HG03095 (cell line): Measurements from ENCODE around the gene SCAMP4.

Source experiments
- ATAC-seq: cut with Tn5 transposase; IDR thresholded peaks from one replicate; pipeline ENCODE4 v1.9.1; 2021; ENCODE audit warnings: moderate library complexity; ENCODE audit not compliant: unreplicated experiment

SCAMP4 gene

DNA sequence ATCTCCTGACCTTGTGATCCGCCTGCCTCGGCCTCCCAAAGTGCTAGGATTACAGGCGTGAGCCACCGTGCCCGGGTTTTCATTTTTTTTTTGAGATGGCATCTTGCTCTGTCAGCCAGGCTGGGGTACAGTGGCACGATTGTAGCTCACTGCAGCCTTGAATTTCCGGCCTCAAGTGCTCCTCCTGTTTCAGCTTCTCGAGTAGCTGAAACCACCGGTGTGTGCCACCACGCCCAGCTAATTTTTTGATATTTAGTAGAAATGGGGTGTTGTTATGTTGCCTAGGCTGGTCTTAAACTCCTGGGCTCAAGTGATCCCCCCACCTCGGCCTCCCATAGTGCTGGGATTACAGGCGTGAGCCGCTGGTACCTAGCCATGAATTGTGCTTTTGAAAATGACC, 5.9 kb downstream of the SCAMP4 start:
- ATAC-seq = no peak

GRCh38 chr19:1911995-1912394, 6.8 kb downstream of the SCAMP4 start:
- ATAC-seq = no peak

DNA sequence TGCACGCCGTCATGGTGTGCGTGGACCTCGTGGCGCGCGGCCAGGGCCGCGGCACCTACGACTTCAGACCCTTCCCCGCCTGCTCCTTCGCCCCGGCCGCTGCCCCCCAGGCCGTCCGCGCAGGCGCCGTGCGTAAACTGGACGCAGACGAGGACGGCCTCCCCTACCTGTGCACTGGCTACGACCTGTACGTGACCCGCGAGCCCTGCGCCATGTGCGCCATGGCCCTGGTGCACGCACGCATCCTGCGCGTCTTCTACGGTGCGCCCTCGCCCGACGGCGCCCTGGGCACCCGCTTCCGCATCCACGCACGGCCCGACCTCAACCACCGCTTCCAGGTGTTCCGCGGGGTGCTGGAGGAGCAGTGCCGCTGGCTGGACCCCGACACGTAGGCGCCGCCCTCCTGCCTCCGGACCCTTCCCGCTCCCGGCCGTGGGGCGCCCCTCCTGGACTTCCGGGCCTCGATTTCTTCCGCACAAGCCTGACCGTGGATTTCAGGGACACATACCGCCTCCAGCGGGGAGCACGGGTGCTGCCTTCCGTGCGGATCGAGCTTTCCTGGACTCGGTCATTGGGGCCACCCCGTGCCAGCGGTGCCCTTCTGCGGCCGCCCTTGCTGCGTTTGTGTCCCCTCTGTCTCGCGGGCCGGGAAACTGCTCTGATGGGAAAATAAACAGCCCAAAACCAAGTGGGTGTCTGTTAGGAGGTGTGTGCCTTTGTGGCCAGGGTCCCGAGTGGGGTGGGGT, 7.7 kb downstream of the SCAMP4 start:
- ATAC-seq = no peak

DNA sequence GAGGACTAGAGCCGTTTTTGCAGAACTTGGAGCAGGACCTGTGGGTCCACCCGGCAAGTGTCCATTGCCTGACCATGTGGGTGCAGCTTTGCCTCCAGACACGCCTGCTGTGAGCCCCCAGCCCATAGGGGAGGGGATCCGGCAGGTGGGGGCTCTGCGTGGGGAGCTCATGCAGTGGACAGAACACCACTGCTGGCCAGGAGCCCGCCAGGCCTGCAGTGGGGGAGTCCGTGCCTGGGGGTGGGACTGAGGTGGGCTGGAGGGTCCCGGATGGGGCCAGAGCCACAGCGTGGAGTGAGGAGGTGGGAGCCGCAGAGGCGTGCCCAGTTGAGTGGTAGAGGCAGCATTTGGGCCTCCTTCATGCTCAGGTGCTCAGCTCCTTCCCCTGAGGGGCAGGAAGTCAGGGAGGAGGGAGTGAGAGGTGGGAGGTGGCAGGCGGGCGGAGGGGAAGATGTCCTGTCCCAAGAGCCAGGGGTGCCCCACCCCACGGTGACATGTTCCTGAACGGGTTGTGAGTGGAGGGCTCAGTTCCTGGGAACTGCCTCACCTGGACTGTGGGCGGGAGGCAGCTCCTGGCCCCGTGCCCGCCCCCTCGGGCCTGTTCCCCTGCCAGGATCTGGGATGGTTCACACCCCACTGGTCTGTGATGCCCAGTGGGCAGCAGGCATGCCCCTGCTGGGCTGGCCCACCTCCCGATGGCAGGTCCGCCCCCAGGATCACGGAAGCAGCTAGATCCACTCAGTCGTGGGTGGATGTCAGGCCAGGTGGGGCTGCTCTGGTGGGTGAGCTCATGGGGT, 8.8 kb downstream of the SCAMP4 start:
- no peak for ATAC-seq

DNA sequence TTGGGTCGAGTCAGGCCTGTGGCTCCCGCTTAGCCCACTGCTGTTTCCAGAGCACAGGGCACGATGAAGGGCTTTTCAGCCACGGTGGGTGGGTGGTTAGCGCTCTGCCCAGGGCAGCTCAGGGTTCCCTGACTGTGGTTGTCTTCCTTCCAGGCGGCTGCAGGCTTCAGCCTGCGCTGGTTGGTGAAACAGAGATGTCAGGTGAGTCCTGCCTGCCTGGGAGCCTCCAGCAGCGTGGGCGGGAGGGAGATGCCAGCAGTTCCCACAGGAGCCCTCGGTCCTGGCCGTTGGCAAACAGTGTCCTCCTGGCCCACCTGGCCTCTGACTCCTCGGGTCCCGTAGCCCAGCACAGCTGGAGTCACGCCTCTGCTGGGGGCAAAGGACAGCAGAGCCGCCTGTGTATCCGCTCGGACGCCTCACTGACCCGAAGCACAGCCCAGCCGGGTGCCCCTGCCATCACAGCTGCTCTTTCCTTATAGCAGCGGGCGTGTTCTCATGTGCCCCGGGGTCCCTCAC, 9.7 kb downstream of the SCAMP4 start:
- ATAC-seq = no peak

- no peak for ATAC-seq
These were observed 11.9 kb downstream of the SCAMP4 start for GRCh38 chr19:1917146-1917545.

DNA sequence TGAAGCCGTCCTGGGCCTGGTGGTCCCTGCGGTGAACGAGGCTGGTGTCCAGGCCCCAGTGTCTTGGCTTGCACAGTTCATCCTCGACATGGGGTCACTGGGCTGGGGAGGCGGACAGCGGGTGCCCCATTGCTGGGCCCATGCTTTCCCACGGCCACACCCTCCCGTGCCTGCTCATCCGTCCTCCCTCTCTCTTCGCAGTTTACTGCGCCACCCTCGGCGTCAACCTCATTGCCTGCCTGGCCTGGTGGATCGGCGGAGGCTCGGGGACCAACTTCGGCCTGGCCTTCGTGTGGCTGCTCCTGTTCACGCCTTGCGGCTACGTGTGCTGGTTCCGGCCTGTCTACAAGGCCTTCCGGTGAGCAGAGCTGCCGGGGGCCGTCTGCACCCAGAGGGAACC, 12.7 kb downstream of the SCAMP4 start:
- ATAC-seq = no peak

- no peak for ATAC-seq
These were observed 13.8 kb downstream of the SCAMP4 start for GRCh38 chr19:1918975-1919374.

GRCh38 chr19:1920644-1921043, 15.4 kb downstream of the SCAMP4 start:
- ATAC-seq = no peak

DNA sequence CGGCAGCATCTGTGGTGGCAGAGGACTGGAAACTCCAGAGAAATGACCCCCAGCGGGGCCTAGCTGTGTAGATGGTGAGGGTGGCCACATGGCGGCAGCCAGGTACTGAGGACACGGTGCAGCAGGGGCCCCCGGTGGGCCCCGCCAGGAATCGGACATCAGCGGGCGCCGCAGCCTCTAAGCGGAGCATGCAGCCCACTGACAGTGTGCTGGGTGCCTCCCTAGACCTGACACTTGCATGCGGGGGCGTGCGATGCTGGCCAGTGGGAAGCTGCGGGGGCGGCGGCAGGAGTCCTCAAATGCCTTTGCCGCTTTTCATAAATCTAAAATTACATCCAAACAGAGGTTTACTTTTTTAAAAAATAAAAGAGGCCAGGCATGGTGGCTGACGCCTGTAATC, 16.1 kb downstream of the SCAMP4 start:
- ATAC-seq = no peak

DNA sequence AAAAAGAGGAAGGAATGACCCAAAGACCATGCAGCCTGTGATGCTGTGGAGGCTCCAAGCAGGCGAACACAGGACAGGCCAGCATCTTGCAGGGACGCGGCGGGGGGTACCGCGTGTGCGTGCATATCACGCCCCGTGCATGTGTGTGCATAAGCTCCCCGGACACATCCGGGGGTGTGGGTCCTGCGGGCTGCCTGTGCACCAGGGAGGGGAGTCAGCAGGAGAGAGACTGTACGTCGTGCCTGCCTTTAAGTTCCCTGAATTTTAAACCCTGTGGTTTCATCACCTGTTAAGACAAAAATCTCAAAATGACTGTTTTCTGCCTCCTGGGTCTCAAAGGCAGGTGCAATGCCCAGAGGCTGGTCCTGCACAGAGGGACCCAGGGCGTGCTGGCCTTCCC, 16.6 kb downstream of the SCAMP4 start:
- ATAC-seq = no peak

- ATAC-seq = no peak
These were observed 17.6 kb downstream of the SCAMP4 start for GRCh38 chr19:1922803-1923202.

DNA sequence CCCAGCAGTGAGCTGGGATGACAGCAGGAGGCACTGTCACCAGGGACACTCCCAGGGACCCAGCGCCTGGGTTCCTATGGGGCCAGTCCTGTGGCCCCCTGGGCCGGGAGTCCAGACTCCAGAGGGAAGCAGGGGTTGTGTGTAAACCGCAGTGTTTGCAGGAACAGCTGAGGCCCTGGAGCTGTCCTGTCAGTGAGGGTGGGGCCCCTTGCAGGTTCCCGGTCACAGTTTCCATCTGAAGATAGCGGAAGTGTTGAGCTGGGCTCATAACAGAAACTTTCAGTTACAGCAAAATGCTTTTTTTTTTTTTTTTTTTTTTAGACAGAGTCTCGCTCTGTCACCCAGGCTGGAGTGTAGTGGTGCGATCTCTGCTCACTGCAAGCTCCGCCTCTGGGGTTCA, 18.1 kb downstream of the SCAMP4 start:
- ATAC-seq = no peak

DNA sequence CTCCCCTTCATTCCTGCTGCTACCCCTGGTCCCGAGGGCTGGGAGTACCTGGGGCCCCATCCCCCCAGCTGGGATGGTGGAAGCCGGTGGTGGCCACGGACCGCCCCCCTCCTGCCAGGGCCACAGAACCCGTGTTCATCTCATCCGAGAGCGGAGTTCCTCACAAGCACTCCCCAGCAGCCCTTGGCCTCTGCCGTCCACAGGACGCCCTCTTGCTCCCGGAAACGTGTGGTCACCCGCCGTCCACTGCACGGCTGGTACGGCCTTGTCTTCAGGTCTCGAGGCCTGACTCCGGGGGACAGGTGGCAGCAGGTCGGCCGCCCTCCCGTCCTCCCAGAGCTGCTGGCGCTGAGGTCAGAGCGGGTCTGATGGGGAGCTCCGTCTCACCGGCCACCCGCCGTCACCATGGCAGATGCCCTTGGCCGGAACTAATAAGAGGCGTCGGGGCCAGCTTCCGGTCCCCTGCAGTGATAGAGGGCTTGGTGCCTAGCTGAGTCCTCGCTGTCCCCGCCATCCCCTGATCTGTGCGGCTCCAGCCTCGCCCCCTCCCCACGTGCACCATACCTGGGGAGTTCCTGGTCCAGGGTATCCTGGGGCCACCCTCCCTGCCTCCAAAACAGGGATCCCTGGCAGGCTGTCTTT, 19.2 kb downstream of the SCAMP4 start:
- ATAC-seq = no peak

GRCh38 chr19:1925544-1925943, 20.3 kb downstream of the SCAMP4 start:
- ATAC-seq = no peak

- ATAC-seq = no peak
These were observed 24.0 kb downstream of the SCAMP4 start for GRCh38 chr19:1929021-1929742.

- no peak for ATAC-seq
These were observed 26.2 kb downstream of the SCAMP4 start for GRCh38 chr19:1931445-1931844.

DNA sequence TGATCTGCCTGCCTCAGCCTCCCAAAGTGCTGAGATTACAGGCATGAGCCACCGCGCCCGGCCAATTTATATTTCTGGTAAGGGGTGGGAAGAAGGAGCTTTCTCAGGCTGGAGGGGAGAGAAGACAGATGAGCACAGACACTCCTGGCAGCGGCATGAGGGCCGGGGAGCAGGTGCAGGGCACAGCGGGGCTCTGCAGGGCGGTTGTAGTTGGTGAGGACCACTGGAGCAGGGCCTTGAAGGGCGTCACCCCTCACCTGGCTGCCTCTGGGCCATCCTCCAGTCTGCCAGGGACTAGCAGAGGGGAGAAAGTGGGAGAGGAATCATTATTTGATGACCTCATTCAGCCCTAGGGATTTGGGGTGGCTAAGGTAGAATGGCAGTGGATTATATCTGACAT, 27.2 kb downstream of the SCAMP4 start:
- ATAC-seq = no peak

- no peak for ATAC-seq
These were observed 28.0 kb downstream of the SCAMP4 start for GRCh38 chr19:1933244-1933643.

DNA sequence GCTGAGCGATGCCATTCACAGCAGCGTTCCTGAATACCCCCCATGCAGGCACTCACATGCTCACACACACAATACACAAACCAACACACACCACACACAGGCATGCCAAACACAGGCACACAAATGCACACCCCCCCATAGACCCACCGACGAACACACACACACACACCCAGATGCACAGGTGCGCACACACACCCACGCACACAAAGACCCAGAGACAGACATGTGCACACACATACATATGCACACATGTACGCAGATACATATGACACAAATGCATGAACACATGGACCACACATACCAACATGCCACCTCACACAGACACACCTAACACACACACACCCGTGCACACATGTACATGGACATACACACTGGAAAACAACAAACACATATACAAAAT, 28.7 kb downstream of the SCAMP4 start:
- no peak for ATAC-seq
